HG03565 (cell line): ENCODE measurements around the gene BCL2.

Experiments
- ATAC-seq: cut with Tn5 transposase; IDR thresholded peaks from one replicate; pipeline ENCODE4 v1.9.1; 2021; ENCODE audit warnings: mild to moderate bottlenecking, moderate library complexity; ENCODE audit not compliant: unreplicated experiment

Gene BCL2

DNA sequence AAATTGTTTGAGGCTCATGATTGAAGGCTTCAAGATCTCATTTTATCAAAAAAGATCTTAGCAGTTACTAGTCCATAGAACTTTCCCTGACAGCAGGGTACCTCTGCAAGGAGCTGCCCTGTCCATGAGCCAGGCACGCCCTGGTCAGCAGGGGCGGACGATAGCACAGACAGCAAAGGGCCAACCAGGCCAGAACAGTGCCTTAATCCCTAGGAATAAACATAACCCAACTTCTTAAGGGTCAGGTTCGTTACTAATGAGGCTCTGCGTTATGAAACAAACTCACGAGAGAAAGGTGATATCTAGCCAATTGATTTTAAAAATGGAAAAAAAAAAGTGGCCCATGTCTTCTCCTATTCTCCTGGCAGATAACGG lies 59.2 kb downstream of the BCL2 start:
- ATAC-seq = no peak

DNA sequence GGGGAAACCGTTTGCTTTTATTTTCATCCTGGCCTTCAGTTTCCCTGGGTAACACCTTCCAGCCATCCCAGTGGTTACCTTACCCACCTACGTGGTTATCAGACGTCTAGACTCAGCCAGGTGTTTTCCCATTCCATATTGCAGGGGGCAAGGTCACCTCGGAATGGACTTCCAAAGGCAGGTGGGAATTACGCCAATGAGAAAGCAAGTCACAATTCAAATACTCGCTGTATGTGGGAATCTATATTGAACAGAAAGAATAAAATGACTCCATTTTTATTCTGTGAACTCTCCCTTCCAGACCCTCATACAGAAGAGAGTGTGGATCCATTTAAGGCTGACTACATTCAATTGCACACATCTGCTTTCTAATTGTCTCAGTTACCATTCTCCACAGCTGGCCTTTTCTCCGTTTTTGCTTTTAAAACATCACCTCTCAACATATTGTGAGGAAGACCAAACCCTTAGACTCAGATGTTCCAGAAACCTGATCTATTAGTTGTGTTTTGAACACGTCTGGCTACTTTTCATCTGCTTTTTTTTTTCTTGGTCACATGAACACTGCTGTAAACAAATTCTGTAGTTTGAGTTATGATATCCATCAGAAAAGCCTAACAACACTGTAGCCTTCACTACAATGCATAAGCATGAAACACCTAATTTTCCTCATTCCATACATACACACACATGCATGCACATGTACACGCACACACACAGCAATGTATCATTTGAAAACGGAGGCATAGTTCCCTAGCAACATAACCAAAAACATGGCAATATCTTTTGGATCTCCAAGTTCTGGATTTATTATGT lies 59.8 kb downstream of the BCL2 start:
- ATAC-seq = no peak

DNA sequence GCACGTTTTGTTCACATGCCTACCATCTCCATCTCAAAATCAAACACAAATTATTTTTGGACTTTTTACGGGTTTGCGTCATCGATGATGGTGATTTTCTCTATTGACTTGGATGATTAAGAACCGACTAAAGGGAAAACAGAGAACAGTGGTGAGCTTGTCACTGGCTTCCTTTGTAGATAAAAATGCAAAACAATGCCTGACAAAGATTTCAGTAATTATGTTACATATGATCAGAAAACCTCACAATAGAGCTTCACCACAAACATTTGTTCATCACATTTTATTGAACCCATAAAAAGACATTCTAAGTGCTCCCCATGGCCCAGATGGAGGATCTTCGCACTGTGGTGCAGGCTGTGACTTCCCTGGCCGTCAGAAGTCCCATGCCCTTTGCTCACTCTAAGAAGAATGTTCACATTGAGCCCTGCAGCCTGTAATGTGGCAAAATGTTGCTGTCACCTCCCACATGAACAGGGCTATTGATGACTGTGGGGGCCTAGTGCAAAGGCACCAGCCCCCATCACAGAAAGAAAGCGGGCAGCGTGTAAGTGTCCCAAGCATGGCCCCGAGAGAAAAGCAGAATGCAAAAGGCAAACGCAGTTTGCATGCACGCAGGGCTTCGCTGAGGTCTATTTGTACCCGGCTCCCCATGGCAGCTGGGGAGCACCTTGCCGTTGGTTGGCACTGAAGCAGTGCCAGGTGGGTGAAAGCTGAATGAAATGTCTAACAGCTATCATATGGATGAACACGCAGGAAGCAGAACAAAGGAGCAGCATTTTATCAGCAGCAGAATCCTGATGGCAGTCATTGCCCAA lies 60.6 kb downstream of the BCL2 start:
- ATAC-seq = no peak

DNA sequence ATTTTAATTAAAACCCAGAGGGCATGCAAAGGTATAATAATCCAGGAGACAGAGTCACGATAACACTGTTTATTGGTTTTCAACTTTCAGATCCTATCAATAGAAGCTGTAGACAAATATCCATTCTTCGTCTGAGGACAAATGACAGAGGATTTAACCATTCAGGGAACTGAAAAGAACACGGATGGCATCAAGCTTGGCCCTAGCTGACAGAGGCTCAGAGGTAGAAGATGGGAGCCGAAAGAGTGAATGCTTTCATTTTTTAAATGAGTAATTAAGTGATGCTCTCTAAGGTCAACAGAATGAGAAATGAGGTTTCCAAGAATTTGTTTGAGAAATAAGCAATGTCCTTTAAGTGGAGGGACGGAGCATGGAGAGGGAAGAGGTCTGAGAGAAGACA lies 62.1 kb downstream of the BCL2 start:
- peak; percentile 64 for ATAC-seq

DNA sequence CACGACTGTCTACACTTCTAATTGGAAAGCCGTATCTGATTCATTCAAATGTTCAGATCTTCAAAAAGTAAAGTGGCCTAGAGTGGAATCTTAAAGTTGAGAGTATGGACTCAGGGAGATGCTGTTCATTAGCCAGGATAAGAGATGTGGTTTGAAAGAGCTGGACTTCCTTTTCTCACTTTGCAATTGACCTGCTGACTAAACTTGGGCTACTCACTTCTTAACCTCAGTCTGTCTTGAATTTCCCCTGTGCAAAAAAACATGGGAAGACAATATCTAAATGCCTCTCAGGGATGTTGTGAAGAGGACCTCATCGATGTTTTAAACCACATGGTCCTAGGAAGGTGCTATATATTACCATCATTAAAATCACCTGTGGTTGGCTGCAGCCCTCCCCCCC lies 64.1 kb downstream of the BCL2 start:
- ATAC-seq = no peak

DNA sequence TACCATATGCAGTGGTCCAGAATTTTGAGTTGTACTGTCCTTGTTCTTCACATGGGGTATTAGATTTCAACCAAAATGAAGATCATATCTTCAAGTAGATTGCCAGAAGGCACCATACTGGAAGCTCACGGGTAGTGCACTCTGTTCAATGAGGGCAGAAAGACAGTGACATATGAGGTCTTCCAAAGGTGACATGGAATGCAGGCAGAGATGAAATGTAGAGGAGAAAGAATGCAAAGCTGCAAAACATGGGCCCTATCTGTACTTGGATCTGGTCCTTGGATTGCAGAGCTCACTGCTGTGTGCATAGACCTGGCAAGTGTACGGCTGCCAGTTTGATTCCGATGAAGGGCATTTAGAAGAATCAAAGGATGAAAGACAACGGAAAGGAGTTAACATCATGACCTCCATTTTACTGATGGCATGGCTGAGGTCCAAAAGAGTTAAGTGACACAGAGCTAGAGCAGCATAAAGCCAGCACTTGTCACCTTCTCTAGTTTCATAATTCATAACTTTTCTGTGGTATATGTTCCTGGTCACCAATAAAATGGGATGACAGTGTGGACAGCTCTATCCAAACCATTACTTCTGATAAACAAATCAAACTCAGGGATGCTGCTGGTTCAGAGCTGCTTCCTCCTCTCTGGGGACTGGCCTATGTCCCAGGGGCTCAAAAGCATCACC lies 64.7 kb downstream of the BCL2 start:
- ATAC-seq = no peak

DNA sequence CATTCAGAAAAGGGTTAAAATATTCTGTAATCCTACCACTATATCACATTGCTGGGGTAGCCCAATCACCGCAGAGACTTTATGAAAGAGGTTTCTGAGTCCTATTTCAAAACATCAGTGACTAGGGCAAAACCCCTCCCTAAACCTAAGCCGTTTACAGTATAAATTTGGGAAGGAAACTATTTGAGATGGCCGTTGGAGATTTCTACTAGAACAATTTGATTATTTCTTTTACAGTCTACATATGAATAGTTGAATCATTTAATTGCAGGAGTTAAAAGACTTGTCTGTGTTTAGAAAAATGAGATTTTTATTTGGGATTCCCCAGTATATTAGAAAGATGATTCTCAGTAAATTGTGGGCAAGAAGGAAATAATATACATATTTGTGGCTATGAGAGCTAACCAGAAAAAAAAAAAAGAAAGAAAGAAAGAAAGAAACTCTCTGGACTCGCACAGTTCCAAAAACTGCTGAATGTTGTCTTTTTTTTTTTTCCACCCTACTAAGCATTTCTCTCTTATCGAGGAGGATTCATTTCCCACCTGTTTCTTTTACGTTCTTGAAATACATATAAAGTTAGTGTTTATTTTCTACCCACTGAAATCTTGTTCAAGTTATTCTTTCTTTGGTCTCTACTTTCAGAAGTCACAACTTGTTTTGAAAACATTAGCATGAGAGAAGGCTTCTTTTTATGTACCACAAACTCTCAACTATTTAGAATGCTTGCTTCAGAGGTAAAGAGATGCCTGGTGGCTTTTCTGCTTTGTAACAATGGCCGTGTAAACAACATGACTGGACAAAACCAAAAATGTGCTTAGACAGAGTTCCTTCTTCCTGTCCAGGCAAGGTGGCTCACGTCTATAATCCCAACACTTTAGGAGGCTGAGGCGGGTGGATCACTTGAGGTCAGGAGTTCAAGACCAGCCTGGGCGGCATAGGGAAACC lies 65.9 kb downstream of the BCL2 start:
- ATAC-seq = no peak

DNA sequence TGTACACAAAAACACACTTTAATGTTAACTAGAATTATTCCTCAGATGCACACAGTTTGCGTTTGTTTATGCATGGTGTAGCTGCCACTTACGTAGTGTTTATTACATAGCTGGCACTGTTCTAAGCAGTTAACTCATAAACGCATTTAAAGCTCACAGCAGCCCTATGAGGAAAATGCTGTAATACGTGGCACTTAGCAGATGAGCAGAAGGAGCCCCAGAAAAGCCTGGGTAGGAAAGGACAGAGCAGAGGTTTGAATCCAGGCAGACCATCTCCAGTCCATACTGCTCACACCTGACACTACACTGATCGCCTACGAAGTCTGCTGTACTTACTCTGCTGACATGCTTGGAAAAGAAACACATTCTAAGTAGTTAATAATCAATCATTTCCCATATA lies 66.6 kb downstream of the BCL2 start:
- ATAC-seq = no peak

DNA sequence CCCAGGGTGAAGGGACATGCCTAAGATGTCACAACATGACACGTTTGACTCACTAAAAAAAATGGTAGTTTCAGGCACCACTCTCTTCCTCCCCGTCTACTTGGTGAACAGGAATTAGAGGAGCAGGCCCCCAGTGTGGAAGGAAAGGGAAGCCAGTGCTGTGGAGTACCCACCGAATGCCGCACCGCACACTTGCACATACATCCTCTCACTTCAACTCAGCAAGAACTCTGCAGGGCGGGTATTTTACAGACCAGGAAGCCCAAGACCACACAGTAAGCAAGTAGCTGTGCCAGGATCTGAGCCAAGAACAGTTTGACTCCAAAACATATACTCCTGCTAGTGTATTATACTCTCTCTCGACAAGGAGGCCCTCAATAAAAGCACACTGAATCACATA lies 69.8 kb downstream of the BCL2 start:
- ATAC-seq = no peak

DNA sequence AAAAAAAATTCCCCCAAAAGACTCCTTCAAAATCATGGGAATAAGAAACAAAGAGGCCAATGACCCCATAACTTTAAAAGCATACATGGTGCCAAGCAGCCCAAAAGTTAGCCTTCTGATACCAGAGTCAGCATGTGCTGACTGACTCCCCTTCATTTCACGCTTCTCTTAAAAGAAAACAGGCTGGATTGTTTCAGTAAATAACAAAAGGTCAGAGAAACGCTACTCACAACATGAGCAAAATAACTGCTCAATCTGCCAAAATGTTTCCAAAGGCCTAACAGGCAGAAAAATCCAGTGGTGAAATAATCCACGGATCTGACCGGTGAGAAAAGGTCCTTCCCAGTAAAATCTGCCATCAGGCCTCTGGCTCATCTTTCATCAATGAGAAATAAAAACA lies 71.6 kb downstream of the BCL2 start:
- no peak for ATAC-seq

DNA sequence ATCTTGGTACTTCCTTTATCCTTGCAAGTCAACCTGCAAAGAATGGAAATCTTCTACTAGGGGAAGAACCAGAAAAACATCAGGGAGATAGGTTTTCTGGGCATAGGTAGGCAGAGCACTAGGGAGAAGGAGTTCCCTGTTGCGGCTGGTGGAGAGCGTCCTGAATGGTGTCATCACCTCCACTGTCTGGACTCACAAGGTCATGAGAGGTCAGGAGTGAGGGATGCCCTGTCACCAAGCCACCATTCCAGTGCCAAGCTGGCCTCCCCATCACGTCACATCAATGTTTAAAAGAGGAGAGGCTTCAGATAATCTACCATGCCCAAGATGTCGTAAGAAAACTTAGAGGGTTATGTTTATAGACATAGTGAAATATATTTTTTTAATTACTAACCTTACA lies 72.1 kb downstream of the BCL2 start:
- no peak for ATAC-seq

DNA sequence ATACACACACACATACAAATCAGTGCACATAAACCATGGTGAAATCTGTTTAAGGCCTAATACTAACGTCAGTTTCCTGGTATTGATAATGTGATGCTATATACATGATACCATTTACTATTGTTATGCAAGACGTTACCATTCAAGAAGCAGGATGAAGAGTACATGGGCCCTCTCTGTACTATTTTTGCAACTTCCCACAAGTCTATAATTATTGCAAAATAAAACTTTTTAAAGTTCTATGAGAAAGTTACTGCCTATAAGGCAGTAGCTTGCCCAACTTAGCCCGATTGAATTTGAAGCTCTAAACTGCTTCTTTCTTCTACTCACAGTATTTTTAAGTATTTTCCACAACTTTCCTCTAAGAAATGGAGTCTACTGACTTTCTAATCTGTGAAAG lies 74.0 kb downstream of the BCL2 start:
- no peak for ATAC-seq

DNA sequence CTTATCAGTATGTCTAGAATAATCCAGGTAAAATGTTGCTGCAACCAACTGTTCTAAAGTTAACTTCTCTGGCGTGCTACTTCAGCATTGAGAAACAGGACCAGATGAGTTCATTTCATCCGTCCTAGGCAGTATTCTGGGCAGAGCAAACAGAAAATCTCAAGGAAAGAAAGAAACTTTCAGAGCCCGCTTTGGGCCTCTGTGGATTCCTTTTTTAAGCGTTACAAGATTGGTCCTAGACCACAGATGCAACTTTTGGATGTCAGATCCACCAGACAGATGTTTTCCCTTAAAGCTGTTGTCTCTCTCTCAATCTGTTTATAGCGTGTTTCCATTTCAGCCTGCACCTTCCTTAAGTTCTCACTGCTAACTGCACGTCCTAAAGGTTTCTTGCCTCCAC lies 75.0 kb downstream of the BCL2 start:
- no peak for ATAC-seq

DNA sequence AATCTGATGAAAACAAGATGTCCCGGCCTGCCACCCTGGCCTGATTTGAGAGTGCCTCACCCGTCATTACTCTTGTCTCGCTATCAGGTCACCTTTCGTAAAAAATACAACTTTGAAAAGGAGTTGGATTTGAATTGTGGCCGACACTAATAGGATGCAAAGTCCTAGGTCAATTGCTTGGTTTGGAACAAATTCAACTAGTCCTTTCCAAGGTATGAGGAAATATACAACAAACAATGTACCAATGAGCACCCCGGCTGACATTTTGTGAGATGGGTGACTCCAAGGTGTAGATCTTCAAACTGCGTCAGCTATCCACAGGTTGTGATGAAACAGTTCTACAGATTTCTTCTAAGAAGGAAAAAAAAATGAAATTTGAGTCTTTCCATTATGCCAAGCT lies 77.8 kb downstream of the BCL2 start:
- ATAC-seq = no peak

DNA sequence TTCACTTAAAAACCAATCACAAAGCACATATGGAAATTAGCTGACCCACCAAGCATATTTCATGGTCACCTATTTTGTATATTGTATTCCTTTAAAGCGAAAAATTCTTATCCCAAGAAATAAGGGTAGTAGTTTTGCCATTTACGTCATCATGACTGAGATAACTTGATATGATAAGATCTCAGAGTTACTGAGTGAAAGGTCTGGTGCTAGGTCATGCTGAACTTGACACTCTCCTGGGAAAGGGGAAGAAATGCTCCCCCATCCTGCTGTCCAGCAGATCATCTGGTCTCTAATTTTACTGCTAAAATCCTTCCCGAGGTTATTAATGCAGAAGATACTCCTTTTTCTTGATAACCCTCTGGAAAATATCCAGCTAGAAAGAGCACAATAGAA lies 78.3 kb downstream of the BCL2 start:
- no peak for ATAC-seq

DNA sequence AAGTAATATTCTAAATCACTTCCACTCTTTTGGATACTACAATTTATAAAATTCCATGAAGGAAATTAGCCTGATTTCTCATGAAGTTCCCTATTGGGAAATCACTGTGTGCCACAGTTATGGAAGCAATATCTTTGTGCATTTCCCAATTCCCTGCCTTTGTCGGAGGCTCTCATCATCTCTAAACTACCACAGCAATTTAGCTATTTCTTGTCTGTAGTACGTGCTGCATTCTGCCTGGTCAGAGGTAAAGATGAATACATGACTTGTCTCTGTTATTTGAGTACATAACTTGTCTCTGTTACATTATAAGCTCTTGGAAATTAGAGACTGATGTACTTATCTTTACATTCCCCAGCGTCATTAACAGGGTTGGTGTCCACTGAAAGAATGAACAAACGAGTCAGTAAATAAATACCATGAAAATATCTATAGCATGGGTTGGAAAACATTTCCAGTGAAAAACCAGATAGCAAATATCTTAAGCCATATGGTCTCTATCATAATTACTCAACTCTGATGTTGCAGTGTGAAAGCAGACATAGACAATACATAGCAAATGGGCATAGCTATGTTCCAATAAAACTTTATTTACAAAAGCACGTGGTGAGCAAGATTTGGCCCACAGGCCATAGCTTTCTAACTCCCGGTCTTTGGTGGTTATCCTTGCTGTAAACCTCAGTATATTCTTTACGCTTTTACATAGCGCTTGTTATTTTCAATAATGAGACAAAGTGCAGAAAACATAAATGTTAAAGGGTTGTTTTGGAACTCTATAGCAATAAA lies 78.8 kb downstream of the BCL2 start:
- no peak for ATAC-seq

DNA sequence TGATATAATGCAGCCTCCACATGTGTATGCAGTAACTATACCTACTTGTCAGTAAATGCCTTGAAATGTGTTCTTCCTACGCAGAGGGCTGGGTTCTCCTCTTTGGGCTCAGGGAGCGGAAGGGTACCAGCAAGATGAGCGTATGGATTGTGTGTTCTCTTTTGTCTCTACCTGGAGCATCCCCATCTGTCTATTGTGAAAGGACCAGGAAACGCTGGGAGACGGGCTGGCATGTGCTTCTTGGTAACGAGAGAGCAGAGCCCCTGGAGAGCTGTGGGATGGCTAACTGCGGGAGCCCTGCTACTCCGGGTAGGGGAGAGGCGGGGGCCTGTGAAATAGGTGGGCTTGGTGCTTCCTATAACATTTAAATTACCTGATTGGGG lies 80.9 kb downstream of the BCL2 start:
- no peak for ATAC-seq

DNA sequence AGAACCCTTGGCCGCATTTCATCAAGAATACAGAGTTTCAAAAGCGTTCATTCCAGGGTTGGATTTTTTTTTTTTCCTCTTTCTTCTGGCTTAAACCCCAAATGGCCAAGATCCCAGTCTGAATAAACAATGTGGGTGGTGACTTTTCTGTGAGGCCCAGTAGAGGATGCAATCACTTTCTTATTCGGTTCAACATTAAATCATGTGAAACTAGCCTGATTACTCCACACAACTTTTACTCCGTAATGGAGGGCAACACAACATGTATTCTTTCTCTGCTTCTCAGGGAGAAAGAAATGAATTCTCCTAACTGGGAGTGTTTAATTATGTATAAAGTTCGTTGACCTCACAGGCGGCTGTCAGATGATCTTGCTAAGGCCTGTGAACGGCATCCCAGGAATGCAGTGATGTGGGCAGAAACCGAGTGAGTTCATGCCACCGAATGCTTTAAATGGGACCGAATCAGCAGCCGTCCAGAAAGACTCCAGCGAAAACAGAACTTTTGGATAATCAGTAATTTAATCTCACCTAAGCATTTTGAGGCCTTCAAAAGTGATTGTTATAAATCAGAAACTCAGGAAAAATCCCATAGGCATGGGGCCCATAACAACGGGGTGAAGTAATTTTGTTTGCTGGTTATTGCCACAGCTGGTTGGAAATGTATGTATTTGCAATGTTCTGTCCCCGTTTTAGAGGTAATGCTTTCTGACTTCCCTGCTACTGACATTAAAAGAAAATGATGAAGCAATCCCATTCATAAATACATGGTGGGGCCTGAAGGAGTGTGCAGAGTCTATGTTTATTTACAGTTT lies 81.5 kb downstream of the BCL2 start:
- ATAC-seq = no peak
